Stimulated activated CD4-positive, alpha-beta T cell treated with anti-CD3 and anti-CD28 coated beads, Interleukin-2, amount 100 ng/mL, for 24 hours (primary cell): ENCODE data around the gene TSPAN1.
A peak's percentile ranks its signal among the peaks of the same experiment; 100 is the strongest.
"Not testable (repeated sequence)": the region's sequence is repeated elsewhere in the genome, so short reads cannot be mapped to it uniquely, and the experiment has no call there.

Source experiments
- DNase-seq, 2 donors: peaks; one replicate each; pipeline ENCODE4 v3.0.0-alpha.2; 2020

TSPAN1 gene

GRCh38 chr1:46220808-46221207 lies 45.9 kb downstream of the TSPAN1 start:
- no peak for DNase-seq

- DNase-seq, result no peak
Measured at GRCh38 chr1:46221749-46222148, 46.9 kb downstream of the TSPAN1 start.

- not testable (repeated sequence) for DNase-seq
Measured at GRCh38 chr1:46223055-46223454, 48.2 kb downstream of the TSPAN1 start.

GRCh38 chr1:46223472-46223943 lies 48.6 kb downstream of the TSPAN1 start:
- peak; percentile 64 to 68 for DNase-seq

- DNase-seq, result no peak
Measured at GRCh38 chr1:46224966-46225365, 50.1 kb downstream of the TSPAN1 start.

- not testable (repeated sequence) for DNase-seq
Measured at GRCh38 chr1:46231231-46231630, 56.3 kb downstream of the TSPAN1 start.
